NCI-H1092 treated with DMSO at 0.1 percent for 48 hours (cell line): ENCODE measurements around the gene OGA.

ENCODE experiments used
- DNase-seq: peaks from one replicate; lab custom pipeline; 2025; lab: John Stamatoyannopoulos, UW

The OGA gene

GRCh38 chr10:101759309-101760247, 58.7 kb downstream of the OGA start:
- DNase-seq, result peak; percentile 1

- no peak for DNase-seq
Measured at GRCh38 chr10:101758858-101759257, 59.4 kb downstream of the OGA start.

GRCh38 chr10:101752241-101752640, 66.0 kb downstream of the OGA start:
- no peak for DNase-seq

DNA sequence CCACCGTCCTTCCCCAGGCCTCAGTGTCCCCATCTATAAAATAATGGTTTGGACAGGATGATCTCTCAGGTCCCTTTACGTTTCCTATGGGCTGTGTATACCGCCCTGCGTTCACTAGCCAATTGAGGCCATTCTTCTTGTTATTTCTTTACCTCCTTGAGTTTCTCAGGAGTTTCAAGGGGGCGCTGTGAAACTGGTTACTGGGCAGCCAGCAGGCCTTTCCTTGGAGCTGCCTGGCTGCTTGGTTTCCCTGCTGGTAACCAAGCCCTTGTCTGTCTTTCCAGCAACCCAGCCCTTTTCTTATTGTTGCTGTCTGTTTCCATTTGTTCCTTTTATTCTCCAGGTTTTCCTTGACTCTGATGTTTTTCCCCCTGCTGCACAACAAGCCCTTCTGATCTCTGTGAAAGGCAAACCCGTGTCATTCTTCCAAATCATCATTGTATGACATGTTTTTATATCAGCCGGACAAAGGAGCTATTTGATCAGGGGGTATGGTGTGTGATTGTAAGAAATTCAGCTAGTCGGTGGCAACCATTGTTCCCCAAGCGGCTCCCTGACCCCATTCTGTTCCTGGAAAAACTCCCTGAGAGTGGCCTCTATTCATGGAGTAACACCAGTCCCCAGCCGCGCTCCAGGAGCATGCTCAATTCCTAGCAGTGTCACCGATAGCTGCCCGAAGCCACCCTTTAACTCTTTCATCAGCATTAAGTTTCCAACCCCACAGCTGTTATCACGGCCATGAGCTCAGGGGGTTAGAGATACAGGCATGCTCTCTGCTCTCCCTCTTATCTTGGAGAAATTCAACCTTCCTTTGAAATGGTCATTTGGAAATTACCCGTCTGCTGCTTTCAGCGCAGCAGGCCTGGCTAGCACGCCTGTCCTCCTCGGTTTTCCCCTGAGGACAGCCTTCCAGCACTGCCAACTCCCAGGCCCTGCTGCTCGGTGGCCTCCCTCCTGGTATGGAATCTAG, 68.9 kb downstream of the OGA start:
- DNase-seq, result no peak

DNA sequence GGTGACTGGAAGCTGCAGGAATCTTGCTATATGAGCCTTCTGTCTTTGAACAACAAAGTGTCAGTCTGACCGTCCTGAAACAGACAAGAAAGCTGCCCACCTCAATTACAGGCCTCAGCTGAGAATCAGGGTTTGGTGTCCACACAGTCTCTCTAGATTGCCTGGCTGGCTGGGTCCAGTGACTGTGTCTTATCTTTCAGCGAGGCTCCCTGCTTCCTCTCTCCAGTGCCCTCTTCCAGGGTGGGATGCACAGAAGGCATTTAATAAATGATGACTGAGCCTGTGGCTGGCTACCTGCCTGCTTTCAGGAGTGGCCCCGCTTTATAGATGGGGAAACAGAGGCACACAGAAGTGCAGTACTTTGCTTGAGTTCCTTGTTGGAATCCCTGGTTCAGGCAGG, 69.7 kb downstream of the OGA start:
- no peak for DNase-seq

GRCh38 chr10:101745074-101745696, 73.1 kb downstream of the OGA start:
- no peak for DNase-seq

DNA sequence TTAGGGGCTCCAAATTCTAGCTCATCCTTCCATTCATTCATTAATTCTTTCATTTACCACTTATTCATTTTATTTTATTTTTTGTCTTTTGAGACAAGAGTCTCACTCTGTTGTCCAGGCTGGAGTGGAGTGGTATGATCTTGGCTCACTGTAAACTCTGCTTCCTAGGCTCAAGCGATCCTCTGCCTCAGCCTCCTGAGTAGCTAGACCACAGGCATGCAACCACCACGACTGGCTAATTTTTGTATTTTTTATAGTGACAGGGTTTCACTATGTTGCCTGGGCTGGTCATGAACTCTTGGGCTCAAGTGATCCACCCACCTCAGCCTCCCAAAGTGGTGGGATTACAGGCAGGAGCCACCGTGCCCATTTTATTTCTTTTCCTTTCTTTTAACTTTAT, 74.0 kb downstream of the OGA start:
- no peak for DNase-seq

GRCh38 chr10:101741938-101742337, 76.3 kb downstream of the OGA start:
- no peak for DNase-seq

- no peak for DNase-seq
Measured at GRCh38 chr10:101736666-101737065, 81.6 kb downstream of the OGA start.
